Mucosa of descending colon (tissue), 3 donors: ENCODE data around the gene GFER. TPM values are rescaled to one million over a fixed set of nuclear protein-coding genes. Genes with fewer than 3 reads are reported as not detected.
A peak's percentile ranks its signal among the peaks of the same experiment; 100 is the strongest.

Experiments
- ATAC-seq: fragments of 200-7000 bp; cut with Tn5 transposase; one replicate; pipeline ENCODE4 v1.9.1; 2020; ENCODE audit warnings: mild to moderate bottlenecking, moderate library complexity
- DNase-seq, 3 donors: peaks; one replicate each; pipeline ENCODE4 v3.0.0-alpha.2; 2020
- H3K36me3 ChIP-seq: fragments of 200-600 bp; one replicate; pipeline ENCODE4 v1.8.0; 2021; ENCODE audit warnings: low read depth, mild to moderate bottlenecking
- H3K4me1 ChIP-seq: fragments of 200-600 bp; one replicate; pipeline ENCODE4 v1.8.0; 2021; ENCODE audit warnings: low read depth, mild to moderate bottlenecking
- H3K4me3 ChIP-seq: fragments of 200-600 bp; one replicate; pipeline ENCODE4 v1.8.0; 2021; ENCODE audit warnings: mild to moderate bottlenecking
- H3K9me3 ChIP-seq: fragments of 200-600 bp; one replicate; pipeline ENCODE4 v1.8.0; 2021; ENCODE audit warnings: mild to moderate bottlenecking
- intact Hi-C, 2 donors: fragments of 100-400 bp; cut with DNase I in 1 of 2; cut with micrococcal nuclease in 1 of 2; formaldehyde crosslinking; loops; one replicate each; pipeline versions ENCODE4 v1.11.0 to v1.11.1; 2022; cut with DNase I, micrococcal nuclease
- total RNA-seq, 3 donors: library from RNA; stranded (reverse); fragmentation: NEBNext Ultra II Directional in 2 of 3; extraction: Animal tissue kit (Norgen Biotek cat#: 25700) in 2 of 3; gene quantifications; one replicate each; pipeline versions ENCODE4 v1.2.1 to v1.2.4, GENCODE V29; 2021 to 2023
- TF ChIP-seq, protein P1 (sequence below): fragments of 200-600 bp; IDR thresholded peaks from one replicate; pipeline ENCODE4 v1.8.0; 2022; ENCODE audit warnings: antibody characterized with exemption, mild to moderate bottlenecking
- donor health status: DM: no; HTN: no; CAD: no; lungs with moderate emphysema.
- donor health status: DM: no; HTN: no; CAD: no.
- donor health status: DM: no; HTN: yes; CAD: no.

Gene GFER
- total RNA-seq, 3 donors from 2014 or later, result 42.1 to 75.5 (median 68.8) TPM

DNA sequence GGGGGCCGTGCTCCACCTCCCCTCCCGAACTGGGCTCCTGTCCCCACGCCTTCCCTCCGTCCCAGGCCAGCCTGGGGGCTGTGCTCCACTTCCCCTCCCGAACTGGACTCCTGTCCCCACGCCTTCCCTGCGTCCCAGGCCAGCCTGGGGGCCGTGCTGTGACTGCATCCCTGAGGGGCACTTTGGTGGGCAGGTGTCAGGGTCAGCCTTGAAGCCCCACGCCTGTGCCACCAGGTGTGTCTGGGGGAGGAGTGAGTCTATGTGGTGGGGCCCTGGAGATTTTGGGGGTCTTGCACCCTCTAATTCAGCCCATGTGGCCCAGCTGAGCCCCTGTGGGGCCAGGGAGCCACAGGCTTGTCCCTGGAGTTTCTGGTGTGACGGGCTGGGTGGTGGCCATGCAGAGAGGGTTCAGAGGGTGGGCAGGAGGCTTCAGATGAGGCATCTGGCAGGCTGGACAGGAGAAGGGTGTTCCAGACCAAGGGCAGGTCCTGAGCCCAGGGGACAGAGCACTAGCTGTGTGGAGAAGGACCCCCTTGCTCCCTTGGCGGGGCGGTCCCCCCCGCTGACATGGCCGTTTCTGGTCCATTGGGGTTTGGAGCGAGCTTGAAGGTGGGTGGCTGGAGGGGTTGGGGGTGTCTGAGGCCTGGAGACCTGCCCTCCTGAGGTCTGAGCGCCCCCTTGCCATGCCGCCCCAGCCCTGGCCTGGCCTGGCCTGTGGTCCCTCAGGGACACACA lies 50.9 kb downstream of the GFER start:
- no peak overlapping the region for H3K4me3 ChIP-seq
- H3K36me3 ChIP-seq, result no peaks in the 10 kb centered on the region
- TF ChIP-seq, protein P1, sequence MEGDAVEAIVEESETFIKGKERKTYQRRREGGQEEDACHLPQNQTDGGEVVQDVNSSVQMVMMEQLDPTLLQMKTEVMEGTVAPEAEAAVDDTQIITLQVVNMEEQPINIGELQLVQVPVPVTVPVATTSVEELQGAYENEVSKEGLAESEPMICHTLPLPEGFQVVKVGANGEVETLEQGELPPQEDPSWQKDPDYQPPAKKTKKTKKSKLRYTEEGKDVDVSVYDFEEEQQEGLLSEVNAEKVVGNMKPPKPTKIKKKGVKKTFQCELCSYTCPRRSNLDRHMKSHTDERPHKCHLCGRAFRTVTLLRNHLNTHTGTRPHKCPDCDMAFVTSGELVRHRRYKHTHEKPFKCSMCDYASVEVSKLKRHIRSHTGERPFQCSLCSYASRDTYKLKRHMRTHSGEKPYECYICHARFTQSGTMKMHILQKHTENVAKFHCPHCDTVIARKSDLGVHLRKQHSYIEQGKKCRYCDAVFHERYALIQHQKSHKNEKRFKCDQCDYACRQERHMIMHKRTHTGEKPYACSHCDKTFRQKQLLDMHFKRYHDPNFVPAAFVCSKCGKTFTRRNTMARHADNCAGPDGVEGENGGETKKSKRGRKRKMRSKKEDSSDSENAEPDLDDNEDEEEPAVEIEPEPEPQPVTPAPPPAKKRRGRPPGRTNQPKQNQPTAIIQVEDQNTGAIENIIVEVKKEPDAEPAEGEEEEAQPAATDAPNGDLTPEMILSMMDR, result no peak
- H3K9me3 ChIP-seq, result no peaks in the 10 kb centered on the region
- intact Hi-C loops, result no loop called here
- ATAC-seq (no peak), DNase-seq (no peak)
- H3K4me1 ChIP-seq, result peaks cover 24% of the 10 kb centered on the region

DNA sequence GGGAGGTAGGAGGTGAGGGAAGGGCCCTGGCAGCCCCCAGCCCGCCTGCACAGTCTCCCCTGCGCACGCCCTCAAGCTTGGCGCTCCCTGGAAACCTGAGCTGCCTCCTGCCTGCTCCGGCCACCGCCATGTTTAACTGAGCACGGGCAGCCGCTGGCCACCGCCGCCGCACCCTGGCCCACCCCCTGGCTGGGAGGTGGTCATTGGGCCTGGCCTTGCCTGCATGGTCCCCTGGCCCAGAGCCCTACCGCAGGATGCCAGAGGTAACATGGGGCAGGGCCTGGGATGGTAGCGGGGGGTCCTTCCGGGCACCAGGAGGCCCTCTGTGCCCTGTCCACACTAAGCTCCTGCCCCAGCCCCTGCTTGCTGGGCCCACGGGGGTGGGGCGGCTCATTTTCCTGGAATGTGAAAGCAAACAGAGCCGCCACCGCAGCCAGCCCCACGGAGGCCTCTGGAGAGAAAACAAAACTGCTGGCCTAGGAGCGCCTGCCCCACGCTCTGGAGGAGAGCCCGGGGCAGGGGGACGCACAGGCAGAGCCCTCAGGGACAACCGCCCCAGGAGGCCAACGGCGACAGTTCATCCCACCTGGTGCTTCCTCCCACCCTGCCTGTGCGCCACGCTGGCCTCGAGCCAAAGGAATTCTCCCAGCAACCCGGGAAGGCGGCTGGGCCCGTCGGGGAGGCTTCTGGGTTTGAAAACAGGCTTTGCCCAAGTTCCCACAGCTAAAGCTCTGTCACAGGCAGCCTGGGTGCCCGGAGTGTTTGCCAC lies 51.6 kb downstream of the GFER start:
- Histone ChIP-seq H3K36me3 (no peaks in the 10 kb centered on the region), H3K4me1 (peaks cover 31% of the 10 kb centered on the region)
- peak in 1 of 3 donors; percentile 69 for DNase-seq

DNA sequence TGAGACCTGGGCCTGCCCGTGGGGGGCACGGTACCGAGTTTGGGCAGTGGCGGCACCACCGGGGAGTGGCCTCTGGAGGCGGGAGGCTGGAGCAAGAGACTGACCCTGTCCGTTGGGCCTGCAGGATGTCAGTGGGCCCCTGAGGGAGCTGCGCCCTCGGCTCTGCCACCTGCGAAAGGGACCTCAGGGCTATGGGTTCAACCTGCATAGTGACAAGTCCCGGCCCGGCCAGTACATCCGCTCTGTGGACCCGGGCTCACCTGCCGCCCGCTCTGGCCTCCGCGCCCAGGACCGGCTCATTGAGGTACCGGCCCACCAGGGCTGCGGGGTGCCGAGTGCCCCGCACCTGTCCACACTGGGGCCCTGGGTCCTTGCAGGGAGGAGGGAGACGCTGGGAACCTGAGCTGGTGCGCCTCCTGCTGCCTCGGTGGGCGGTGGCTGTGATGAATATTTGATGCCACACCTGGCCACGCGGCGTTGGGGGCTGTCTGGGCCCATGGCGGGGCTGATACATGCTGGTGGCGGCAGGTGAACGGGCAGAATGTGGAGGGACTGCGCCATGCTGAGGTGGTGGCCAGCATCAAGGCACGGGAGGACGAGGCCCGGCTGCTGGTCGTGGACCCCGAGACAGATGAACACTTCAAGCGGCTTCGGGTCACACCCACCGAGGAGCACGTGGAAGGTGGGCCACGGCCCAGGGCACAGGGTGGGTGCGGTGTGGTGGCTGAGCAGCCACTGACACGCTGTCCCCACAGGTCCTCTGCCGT lies 52.4 kb downstream of the GFER start:
- intact Hi-C loops, result no loop called here
- no peak for ATAC-seq
- Histone ChIP-seq H3K36me3 (no peaks in the 10 kb centered on the region), H3K9me3 (no peaks in the 10 kb centered on the region), H3K4me3 (no peak overlapping the region), H3K4me1 (peaks cover 39% of the 10 kb centered on the region)
- no peak for DNase-seq
- TF ChIP-seq, protein P1, result no peak

More for the DNA sequence above, 51.6 kb downstream of the GFER start:
- no peak overlapping the region for H3K4me3 ChIP-seq
- no peaks in the 10 kb centered on the region for H3K9me3 ChIP-seq
- peak; percentile 32 for ATAC-seq
- intact Hi-C loops, result no loop called here
- TF ChIP-seq, protein P1, result no peak

DNA sequence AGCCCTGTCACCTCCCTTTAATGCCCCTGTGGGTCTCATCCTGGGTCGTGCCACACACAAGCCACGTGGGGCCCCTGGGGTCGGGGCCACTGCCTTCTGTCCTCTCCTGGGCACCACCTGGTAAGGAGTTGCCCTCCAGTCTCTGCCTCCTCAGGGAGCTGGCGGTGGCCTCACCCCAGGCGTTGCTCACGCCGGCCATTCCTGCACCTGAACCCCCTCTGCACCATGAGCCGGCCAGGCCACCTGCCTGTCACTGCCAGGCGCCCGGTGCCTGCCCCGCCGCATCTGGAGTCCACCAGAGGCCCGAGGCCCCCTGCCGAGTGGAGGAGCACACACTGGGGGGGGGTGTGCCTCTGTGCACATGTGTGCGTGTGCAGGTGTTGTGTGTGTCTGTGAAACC lies 53.1 kb downstream of the GFER start:
- no peak for DNase-seq
- no peak for ATAC-seq
- Histone ChIP-seq H3K9me3 (no peaks in the 10 kb centered on the region), H3K36me3 (no peaks in the 10 kb centered on the region), H3K4me1 (peaks cover 46% of the 10 kb centered on the region), H3K4me3 (no peak overlapping the region)
- TF ChIP-seq, protein P1, result no peak
- intact Hi-C loops, result no loop called here

Other genes starting within 250 kb of the GFER start
- 10 to 100 TPM; 49.1 to 66.0 (median 56.0) TPM for gene NME3, start 212.7 kb upstream of the GFER start, total RNA-seq
- 10 to 100 TPM; 18.4 to 43.1 (median 24.7) TPM for gene EME2, start 211.4 kb upstream of the GFER start, total RNA-seq
- gene MRPS34, start 211.1 kb upstream of the GFER start, total RNA-seq, result 100 to 1,000 TPM in 1 of 3 donors, 10 to 100 TPM in 2; 89.1 to 107 (median 91.0) TPM
- 10 to 100 TPM; 39.7 to 56.5 (median 52.2) TPM for gene SPSB3, start 201.6 kb upstream of the GFER start, total RNA-seq
- 10 to 100 TPM; 32.1 to 43.1 (median 39.3) TPM for gene NUBP2, start 201.2 kb upstream of the GFER start, total RNA-seq
- 1 to 10 TPM in 2 of 3 donors, under 1 TPM in 1; 0.51 to 1.9 (median 1.8) TPM for gene IGFALS, start 190.5 kb upstream of the GFER start, total RNA-seq
- gene HAGH, start 157.4 kb upstream of the GFER start, total RNA-seq, result 10 to 100 TPM; 63.4 to 94.8 (median 68.0) TPM
- gene FAHD1, start 157.0 kb upstream of the GFER start, total RNA-seq, result 10 to 100 TPM; 31.4 to 59.6 (median 54.6) TPM
- gene MEIOB, start 112.0 kb upstream of the GFER start, total RNA-seq, result not detected
- 1 to 10 TPM; 2.5 to 3.1 (median 2.6) TPM for gene HS3ST6, start 65.8 kb upstream of the GFER start, total RNA-seq
- 10 to 100 TPM; 34.8 to 46.3 (median 40.5) TPM for gene MSRB1, start 41.0 kb upstream of the GFER start, total RNA-seq
- gene RPL3L, start 29.5 kb upstream of the GFER start, total RNA-seq, result not detected
- 100 to 1,000 TPM; 204 to 212 (median 210) TPM for gene NDUFB10, start 24.7 kb upstream of the GFER start, total RNA-seq
- 1,000 to 10,000 TPM; 1,284 to 2,138 (median 1,849) TPM for gene RPS2, start 19.4 kb upstream of the GFER start, total RNA-seq
- gene RNF151, start 17.3 kb upstream of the GFER start, total RNA-seq, result not detected
- gene TBL3, start 12.1 kb upstream of the GFER start, total RNA-seq, result 10 to 100 TPM; 21.6 to 25.5 (median 24.0) TPM
- gene NOXO1, start 2.7 kb upstream of the GFER start, total RNA-seq, result 10 to 100 TPM; 12.2 to 39.9 (median 27.1) TPM
- 1 to 10 TPM; 1.3 to 7.9 (median 1.5) TPM for gene SYNGR3, start 5.8 kb downstream of the GFER start, total RNA-seq
- 10 to 100 TPM; 41.9 to 45.4 (median 42.4) TPM for gene ZNF598, start 25.6 kb downstream of the GFER start, total RNA-seq
- gene NPW, start 35.6 kb downstream of the GFER start, total RNA-seq, result 1 to 10 TPM in 1 of 3 donors, under 1 TPM in 2; 0.32 to 2.1 (median 0.60) TPM
- 10 to 100 TPM; 54.5 to 65.4 (median 60.0) TPM for gene NHERF2, start 42.7 kb downstream of the GFER start, total RNA-seq
- 10 to 100 TPM; 23.5 to 28.2 (median 24.5) TPM for gene NTHL1, start 63.6 kb downstream of the GFER start, total RNA-seq
- 100 to 1,000 TPM; 140 to 161 (median 150) TPM for gene TSC2, start 63.8 kb downstream of the GFER start, total RNA-seq
- 100 to 1,000 TPM in 1 of 3 donors, 10 to 100 TPM in 2; 63.9 to 233 (median 80.8) TPM for gene PKD1, start 151.7 kb downstream of the GFER start, total RNA-seq
- gene RAB26, start 164.4 kb downstream of the GFER start, total RNA-seq, result 10 to 100 TPM in 2 of 3 donors, 1 to 10 TPM in 1; 3.8 to 28.3 (median 15.7) TPM
- 100 to 1,000 TPM in 1 of 3 donors, 10 to 100 TPM in 2; 91.5 to 104 (median 94.0) TPM for gene TRAF7, start 171.6 kb downstream of the GFER start, total RNA-seq
- 1 to 10 TPM in 2 of 3 donors, under 1 TPM in 1; 0.06 to 1.5 (median 1.0) TPM for gene CASKIN1, start 212.4 kb downstream of the GFER start, total RNA-seq
- 10 to 100 TPM; 25.5 to 30.9 (median 29.8) TPM for gene MLST8, start 221.3 kb downstream of the GFER start, total RNA-seq
- gene BRICD5, start 226.7 kb downstream of the GFER start, total RNA-seq, result 10 to 100 TPM in 2 of 3 donors, 1 to 10 TPM in 1; 8.4 to 12.3 (median 12.1) TPM
- gene PGP, start 230.6 kb downstream of the GFER start, total RNA-seq, result 10 to 100 TPM; 15.5 to 19.7 (median 17.6) TPM
- 10 to 100 TPM; 23.5 to 28.3 (median 24.2) TPM for gene E4F1, start 239.4 kb downstream of the GFER start, total RNA-seq